Subcutaneous abdominal adipose tissue (tissue), 5 donors: ENCODE measurements around the gene ZSWIM6.

Experiments used
- H3K27ac ChIP-seq: one replicate; pipeline ENCODE4 v1.7.0; 2013; ENCODE audit warnings: low read depth, mild to moderate bottlenecking, inconsistent platforms, low read length, moderate library complexity
- H3K27me3 ChIP-seq, 5 donors: one replicate each; pipeline ENCODE4 v1.7.0; 2013; ENCODE audit warnings: low read length in 5 of 5, inconsistent platforms in 1 of 5; ENCODE audit not compliant: control insufficient read depth in 5 of 5, insufficient read depth in 4 of 5
- H3K36me3 ChIP-seq, 5 donors: one replicate each; pipeline ENCODE4 v1.7.0; 2013; ENCODE audit warnings: low read length in 5 of 5; ENCODE audit not compliant: control insufficient read depth in 5 of 5, insufficient read depth in 5 of 5
- H3K4me1 ChIP-seq, 5 donors: one replicate each; pipeline ENCODE4 v1.7.0; 2013; ENCODE audit warnings: low read length in 5 of 5, mild to moderate bottlenecking in 3 of 5, moderate library complexity in 1 of 5; ENCODE audit not compliant: control insufficient read depth in 5 of 5, insufficient read depth in 5 of 5
- H3K4me3 ChIP-seq, 5 donors: one replicate each; pipeline ENCODE4 v1.7.0; 2013; ENCODE audit warnings: low read length in 5 of 5, low read depth in 1 of 5
- H3K9ac ChIP-seq, 5 donors: one replicate each; pipeline ENCODE4 v1.7.0; 2013; ENCODE audit warnings: low read length in 5 of 5, mild to moderate bottlenecking in 4 of 5, moderate library complexity in 3 of 5
- H3K9me3 ChIP-seq, 5 donors: one replicate each; pipeline ENCODE4 v1.7.0; 2013; ENCODE audit warnings: low read length in 5 of 5; ENCODE audit not compliant: control insufficient read depth in 5 of 5
- donor health status: healthy.
- donor health status: healthy.
- donor health status: healthy.
- donor health status: healthy.
- donor health status: healthy.

Gene ZSWIM6

GRCh38 chr5:61319388-61320146 lies 12.5 kb upstream of the ZSWIM6 start:
- H3K4me3 ChIP-seq = peak overlapping the region in 4 of 5 donors; percentile 32 to 43 (median 38)
- H3K27ac ChIP-seq = peak overlapping the region; percentile 20
- H3K4me1 ChIP-seq = peaks cover 2 to 43% (median 19%) of the 10 kb centered on the region in 5 donors
- no peaks in the 10 kb centered on the region for H3K27me3 ChIP-seq
- H3K36me3 ChIP-seq = no peaks in the 10 kb centered on the region
- H3K9me3 ChIP-seq = no peaks in the 10 kb centered on the region
- H3K9ac ChIP-seq = no peak overlapping the region

- H3K9ac ChIP-seq = no peak overlapping the region
- no peak overlapping the region for H3K27ac ChIP-seq
- H3K9me3 ChIP-seq = no peaks in the 10 kb centered on the region
- no peak overlapping the region for H3K4me3 ChIP-seq
- H3K36me3 ChIP-seq = no peaks in the 10 kb centered on the region
- H3K4me1 ChIP-seq = peaks cover 2 to 43% (median 19%) of the 10 kb centered on the region in 5 donors
- H3K27me3 ChIP-seq = no peaks in the 10 kb centered on the region
These were observed 11.2 kb upstream of the ZSWIM6 start for GRCh38 chr5:61320860-61321259.

- no peak overlapping the region for H3K27ac ChIP-seq
- no peaks in the 10 kb centered on the region for H3K36me3 ChIP-seq
These were observed 10.4 kb upstream of the ZSWIM6 start for GRCh38 chr5:61321669-61322068.

GRCh38 chr5:61322738-61323725 lies 9.0 kb upstream of the ZSWIM6 start:
- Histone ChIP-seq H3K4me1 (peaks cover 2 to 44% (median 23%) of the 10 kb centered on the region in 5 donors), H3K27ac (no peak overlapping the region), H3K36me3 (no peaks in the 10 kb centered on the region), H3K9me3 (no peaks in the 10 kb centered on the region), H3K9ac (no peak overlapping the region), H3K27me3 (no peaks in the 10 kb centered on the region), H3K4me3 (no peak overlapping the region)

More at GRCh38 chr5:61321669-61322068, 10.4 kb upstream of the ZSWIM6 start:
- Histone ChIP-seq H3K9ac (no peak overlapping the region), H3K27me3 (no peaks in the 10 kb centered on the region), H3K9me3 (no peaks in the 10 kb centered on the region), H3K4me1 (peaks cover 2 to 43% (median 22%) of the 10 kb centered on the region in 5 donors), H3K4me3 (no peak overlapping the region)

GRCh38 chr5:61327760-61328753 lies 4.0 kb upstream of the ZSWIM6 start:
- H3K4me1 ChIP-seq = peaks cover 0 to 31% (median 26%) of the 10 kb centered on the region in 5 donors
- H3K27me3 ChIP-seq = no peaks in the 10 kb centered on the region
- no peaks in the 10 kb centered on the region for H3K9me3 ChIP-seq
- no peak overlapping the region for H3K9ac ChIP-seq
- no peaks in the 10 kb centered on the region for H3K36me3 ChIP-seq
- H3K27ac ChIP-seq = peak overlapping the region; percentile 88
- no peak overlapping the region for H3K4me3 ChIP-seq

- peak overlapping the region; percentile 88 for H3K27ac ChIP-seq
- H3K9ac ChIP-seq = no peak overlapping the region
- H3K27me3 ChIP-seq = no peaks in the 10 kb centered on the region
These were observed 3.1 kb upstream of the ZSWIM6 start for GRCh38 chr5:61328791-61329549.

GRCh38 chr5:61329550-61330128 lies 2.4 kb upstream of the ZSWIM6 start:
- peak overlapping the region; percentile 70 to 97 (median 92) for H3K4me3 ChIP-seq
- H3K27ac ChIP-seq = peak overlapping the region; percentile 88
- peak overlapping the region in 3 of 5 donors; percentile 31 to 76 (median 74) for H3K9ac ChIP-seq
- peaks cover 3 to 39% (median 32%) of the 10 kb centered on the region in 5 donors for H3K4me1 ChIP-seq
- H3K27me3 ChIP-seq = no peaks in the 10 kb centered on the region
- H3K9me3 ChIP-seq = no peaks in the 10 kb centered on the region
- H3K36me3 ChIP-seq = no peaks in the 10 kb centered on the region

More at GRCh38 chr5:61328791-61329549, 3.1 kb upstream of the ZSWIM6 start:
- no peaks in the 10 kb centered on the region for H3K9me3 ChIP-seq
- no peaks in the 10 kb centered on the region for H3K36me3 ChIP-seq
- peaks cover 0 to 32% (median 26%) of the 10 kb centered on the region in 5 donors for H3K4me1 ChIP-seq
- H3K4me3 ChIP-seq = peak overlapping the region in 3 of 5 donors; percentile 11 to 70 (median 29)

- Histone ChIP-seq H3K4me3 (peak overlapping the region; percentile 70 to 97 (median 92)), H3K27ac (peak overlapping the region; percentile 88), H3K9me3 (no peaks in the 10 kb centered on the region), H3K27me3 (no peaks in the 10 kb centered on the region), H3K4me1 (peaks cover 3 to 46% (median 40%) of the 10 kb centered on the region in 5 donors), H3K36me3 (no peaks in the 10 kb centered on the region), H3K9ac (peak overlapping the region; percentile 38 to 76 (median 66))
These were observed 1.7 kb upstream of the ZSWIM6 start for GRCh38 chr5:61330341-61330844.
